Lower leg skin (tissue), 4 donors: ENCODE measurements around the gene CRYL1. TPM values are rescaled to one million over a fixed set of nuclear protein-coding genes. Genes with fewer than 3 reads are reported as not detected.

Source experiments
- DNase-seq, 2 donors: peaks; one replicate each; pipeline ENCODE4 v3.0.0-alpha.2; 2019; ENCODE audit warnings: low spot score in 2 of 2
- H3K4me3 ChIP-seq: fragments of 200-600 bp; sonication (generic); 2 replicates; pipeline ENCODE4 v1.5.1; 2017; ENCODE audit warnings: mild to moderate bottlenecking, low read depth; ENCODE audit not compliant: poor library complexity, severe bottlenecking
- POLR2A ChIP-seq, 2 donors: fragments of 450-650 bp; IDR thresholded peaks; one replicate each; pipeline ENCODE4 v1.6.1; 2016 to 2017; ENCODE audit warnings: antibody characterized with exemption in 2 of 2, mild to moderate bottlenecking in 1 of 2, moderate library complexity in 1 of 2
- WGBS, 2 donors: methylation state at CpG; one replicate each; pipeline ENCODE4 v1.1.5; 2018; 5-methylcytosine and 5-hydroxymethylcytosine counted together
- intact Hi-C: fragments of 100-400 bp; cut with DNase I; formaldehyde crosslinking; loops from one replicate; pipeline ENCODE4 v1.15.0; 2023; ENCODE audit warnings: low total_unique reads
- total RNA-seq, 4 donors: library from RNA; depleted of rRNA; stranded (reverse); fragments of >200 nt; gene quantifications; one replicate each; pipeline ENCODE4 v1.1.0, GENCODE V29; 2016
- TF ChIP-seq, protein P1 (sequence below), 3 donors: fragments of 450-650 bp; IDR thresholded peaks; one replicate each; pipeline ENCODE4 v1.5.1; 2016; ENCODE audit warnings: antibody characterized with exemption in 3 of 3, mild to moderate bottlenecking in 3 of 3, moderate library complexity in 2 of 3

CRYL1 gene
- total RNA-seq, 4 donors from 2014 or later = 10.3 to 21.4 (median 16.8) TPM

DNA sequence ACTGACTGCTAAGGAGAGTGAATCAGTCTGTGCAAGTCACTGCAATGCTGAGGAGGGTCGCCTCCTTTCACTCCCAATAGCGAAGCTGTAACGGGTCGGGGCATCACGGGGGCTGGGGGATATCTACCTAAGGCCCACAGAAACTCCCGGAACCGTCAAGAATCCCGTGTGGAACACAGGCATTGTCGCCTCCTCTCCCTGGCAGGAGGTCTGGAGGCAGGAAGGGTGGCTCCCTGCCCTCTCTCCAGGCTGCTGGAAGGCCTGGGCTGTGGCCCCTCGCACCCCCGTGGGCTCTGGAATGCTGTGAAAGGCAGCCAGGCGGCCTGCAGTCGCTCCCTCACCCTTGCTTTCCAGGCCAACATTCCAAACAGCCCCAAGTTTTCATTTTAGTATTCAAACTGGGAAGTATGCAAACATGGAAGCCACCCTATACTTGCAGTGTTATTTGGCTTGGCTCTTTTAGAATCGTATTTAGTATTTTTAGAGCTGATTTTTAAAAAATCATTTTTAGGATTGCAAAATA lies 109.4 kb downstream of the CRYL1 start:
- no peak for TF ChIP-seq POLR2A (IDR thresholded peaks at IDR 0.05)
- TF ChIP-seq, protein P1, sequence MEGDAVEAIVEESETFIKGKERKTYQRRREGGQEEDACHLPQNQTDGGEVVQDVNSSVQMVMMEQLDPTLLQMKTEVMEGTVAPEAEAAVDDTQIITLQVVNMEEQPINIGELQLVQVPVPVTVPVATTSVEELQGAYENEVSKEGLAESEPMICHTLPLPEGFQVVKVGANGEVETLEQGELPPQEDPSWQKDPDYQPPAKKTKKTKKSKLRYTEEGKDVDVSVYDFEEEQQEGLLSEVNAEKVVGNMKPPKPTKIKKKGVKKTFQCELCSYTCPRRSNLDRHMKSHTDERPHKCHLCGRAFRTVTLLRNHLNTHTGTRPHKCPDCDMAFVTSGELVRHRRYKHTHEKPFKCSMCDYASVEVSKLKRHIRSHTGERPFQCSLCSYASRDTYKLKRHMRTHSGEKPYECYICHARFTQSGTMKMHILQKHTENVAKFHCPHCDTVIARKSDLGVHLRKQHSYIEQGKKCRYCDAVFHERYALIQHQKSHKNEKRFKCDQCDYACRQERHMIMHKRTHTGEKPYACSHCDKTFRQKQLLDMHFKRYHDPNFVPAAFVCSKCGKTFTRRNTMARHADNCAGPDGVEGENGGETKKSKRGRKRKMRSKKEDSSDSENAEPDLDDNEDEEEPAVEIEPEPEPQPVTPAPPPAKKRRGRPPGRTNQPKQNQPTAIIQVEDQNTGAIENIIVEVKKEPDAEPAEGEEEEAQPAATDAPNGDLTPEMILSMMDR (IDR thresholded peaks at IDR 0.05) = no peak
- intact Hi-C loops = no loop called here
- WGBS, 2 donors = 67 to 68% methylated on average over 14 of the region's 14 CpGs
- DNase-seq = peak in 1 of 2 donors; percentile 74
- H3K4me3 ChIP-seq = no peak overlapping the region

DNA sequence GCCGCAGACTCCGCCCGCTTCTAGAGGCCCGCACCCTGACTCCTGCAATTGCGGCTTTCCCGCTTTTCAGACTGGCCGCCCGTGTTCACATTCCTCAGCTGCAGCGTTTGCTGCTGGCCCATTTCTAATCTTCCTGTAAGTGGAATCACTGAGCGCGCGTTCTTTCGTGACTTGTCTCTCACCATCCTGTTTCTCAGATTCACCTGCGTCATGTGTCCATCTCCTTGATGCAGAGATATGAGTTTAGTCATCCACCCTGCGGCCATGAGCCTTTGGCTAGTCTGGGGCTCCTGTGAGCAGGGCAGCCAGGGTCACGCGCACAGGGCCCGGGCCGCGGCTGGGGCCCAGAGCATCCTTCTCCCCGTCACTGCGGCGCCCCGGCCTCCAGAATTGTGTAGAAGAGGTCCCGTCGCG lies 110.0 kb downstream of the CRYL1 start:
- no peak overlapping the region for H3K4me3 ChIP-seq
- no peak for TF ChIP-seq POLR2A (IDR thresholded peaks at IDR 0.05)
- TF ChIP-seq, protein P1 (IDR thresholded peaks at IDR 0.05) = no peak
- WGBS, 2 donors = 98 to 99% methylated on average over 27 of the region's 27 CpGs
- intact Hi-C loops = no loop called here
- peak in 1 of 2 donors; percentile 62 for DNase-seq

DNA sequence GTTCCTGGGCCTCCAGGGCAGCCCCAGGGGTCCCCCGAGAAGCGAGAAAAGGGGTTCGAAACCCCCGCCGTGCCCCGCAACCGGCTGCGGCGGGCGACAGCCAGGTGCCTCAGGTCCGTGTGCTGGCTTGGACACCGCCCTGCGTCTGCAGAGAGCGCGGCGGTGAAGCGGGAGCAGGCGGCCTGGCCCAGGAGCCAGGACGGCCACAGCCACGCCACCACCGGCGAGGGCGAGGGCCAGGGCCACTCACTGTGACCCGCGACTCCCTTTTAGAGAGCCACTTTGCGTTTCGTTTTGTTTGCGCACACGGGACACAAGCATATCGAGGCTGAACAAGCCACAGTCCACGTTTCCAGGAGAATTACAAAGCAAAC lies 110.4 kb downstream of the CRYL1 start:
- TF ChIP-seq, protein P1 (IDR thresholded peaks at IDR 0.05) = no peak
- TF ChIP-seq POLR2A (IDR thresholded peaks at IDR 0.05) = no peak
- intact Hi-C loops = no loop called here
- WGBS, 2 donors = 90 to 95% methylated on average over 25 to 30 of the region's 31 CpGs

GRCh38 chr13:20414546-20415305 lies 110.9 kb downstream of the CRYL1 start:
- WGBS, 2 donors = 44 to 58% methylated on average over 39 to 43 of the region's 45 CpGs
- DNase-seq = peak in 1 of 2 donors; percentile 80
- intact Hi-C loops = no loop called here
- no peak overlapping the region for H3K4me3 ChIP-seq
- TF ChIP-seq, protein P1 (IDR thresholded peaks at IDR 0.05) = no peak
- TF ChIP-seq POLR2A (IDR thresholded peaks at IDR 0.05) = no peak

More for the DNA sequence above, 110.4 kb downstream of the CRYL1 start:
- no peak for DNase-seq
- no peak overlapping the region for H3K4me3 ChIP-seq

DNA sequence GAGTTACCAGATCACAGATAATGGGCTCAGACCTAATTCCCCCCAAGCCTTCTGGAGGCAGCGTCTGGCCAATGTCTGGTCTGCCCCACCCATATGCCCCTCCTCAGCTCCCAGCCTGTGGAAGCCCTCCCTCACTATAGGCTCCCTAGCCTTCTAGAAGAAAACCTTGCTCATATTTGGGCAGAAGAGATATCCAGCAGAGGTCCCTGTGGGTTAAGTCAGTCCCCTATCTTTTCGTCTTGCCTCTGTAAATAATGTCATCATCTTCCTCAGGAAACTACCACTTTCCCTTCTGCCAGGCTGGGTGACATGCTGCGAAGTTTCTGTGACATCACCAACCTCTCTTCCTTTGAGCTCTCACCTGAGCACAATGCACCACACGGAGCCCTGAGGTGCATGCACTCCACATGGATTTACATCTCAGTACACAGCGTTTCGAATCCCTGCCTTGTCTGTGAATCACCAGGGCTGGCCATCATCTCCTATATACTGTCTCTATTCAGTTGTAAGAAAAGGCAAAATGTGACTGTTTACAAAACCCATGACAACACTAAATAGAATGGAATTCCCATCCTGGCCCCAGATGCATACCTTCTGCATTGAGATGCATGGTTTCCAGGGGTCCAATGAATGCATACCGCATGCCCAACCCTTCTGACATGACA lies 112.8 kb downstream of the CRYL1 start:
- TF ChIP-seq, protein P1 (IDR thresholded peaks at IDR 0.05) = no peak
- no peak for TF ChIP-seq POLR2A (IDR thresholded peaks at IDR 0.05)
- intact Hi-C loops = no loop called here
- DNase-seq = peak in 1 of 2 donors; percentile 43
- no peak overlapping the region for H3K4me3 ChIP-seq
- WGBS, 2 donors = 80 to 81% methylated on average over 7 of the region's 7 CpGs
